ENCODE data around the gene RRP1. TPM values are rescaled to one million over a fixed set of nuclear protein-coding genes. Genes with fewer than 3 reads are reported as not detected.

Gene RRP1
- total RNA-seq, 1 experiment from 2014 or later, result 76.7 TPM

DNA sequence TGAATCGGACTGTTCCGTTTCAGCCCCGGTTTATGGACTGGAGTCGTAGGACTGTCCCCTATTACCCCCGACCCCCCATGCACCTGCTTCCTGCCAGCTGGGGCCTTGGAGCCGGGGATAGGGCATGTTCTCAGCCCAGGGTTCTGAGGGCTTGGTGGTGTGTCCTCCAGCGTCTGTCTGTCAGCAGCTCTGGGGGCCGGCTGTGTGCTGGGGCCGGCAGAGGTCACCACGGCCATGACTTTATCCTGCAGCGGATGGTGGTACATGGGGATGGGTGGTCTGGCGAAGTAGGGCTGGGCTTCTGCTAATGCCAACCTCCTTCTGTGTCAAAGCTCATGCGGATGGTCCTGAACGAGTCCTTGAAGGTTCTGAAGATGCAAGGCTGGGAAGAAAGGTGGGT lies 5.5 kb downstream of the RRP1 start:
- Histone ChIP-seq H3K14ac (ENCODE audit: insufficient read depth, low read length) (no peak overlapping the region), H2BK20ac (ENCODE audit: low read depth, low read length, poor library complexity, severe bottlenecking) (no peak overlapping the region), H2BK12ac (ENCODE audit: insufficient read length, low read depth, low read length) (no peak overlapping the region), H2BK5ac (ENCODE audit: insufficient read length, low read length) (no peak overlapping the region), H3K27me3 (ENCODE audit: insufficient read depth, low read length) (no peaks in the 10 kb centered on the region), H4K8ac (replicated peaks; ENCODE audit: insufficient read length, low read depth, low read length) (no peak overlapping the region), H3K18ac (ENCODE audit: insufficient read length, low read depth, low read length) (no peak overlapping the region), H3K4me1 (ENCODE audit: insufficient read depth, low read length) (no peaks in the 10 kb centered on the region), H2AFZ (ENCODE audit: low read length) (no peak overlapping the region), H3K27ac (ENCODE audit: insufficient read length, low read depth, low read length) (no peak overlapping the region), H3K79me1 (ENCODE audit: insufficient read depth, low read depth, low read length, poor library complexity, severe bottlenecking) (peaks cover 4% of the 10 kb centered on the region), H3K4me2 (ENCODE audit: insufficient read depth, insufficient read length, low read length) (no peak overlapping the region), H2AK5ac (ENCODE audit: insufficient read length, low read length) (no peak overlapping the region), H2BK120ac (ENCODE audit: low read depth, low read length, poor library complexity, severe bottlenecking) (no peak overlapping the region), H4K5ac (ENCODE audit: insufficient read length, low read depth, low read length) (no peak overlapping the region), H3K9ac (ENCODE audit: extremely low read depth, insufficient read length, low read length) (no peak overlapping the region), H3T11ph (ENCODE audit: low read length) (no peak overlapping the region), H3K4ac (ENCODE audit: low read depth, low read length) (no peak overlapping the region), H3K79me2 (ENCODE audit: insufficient read depth, low read length) (peaks cover 12% of the 10 kb centered on the region; the same call in 1 of the 2 replicates), H4K91ac (ENCODE audit: insufficient read length, low read depth, low read length) (no peak overlapping the region), H2BK15ac (ENCODE audit: low read depth, low read length) (no peak overlapping the region), H3K56ac (ENCODE audit: insufficient read length, low read depth, low read length) (no peak overlapping the region), H3K23me2 (ENCODE audit: insufficient read length, low read depth, low read length, poor library complexity, severe bottlenecking) (peaks cover 5% of the 10 kb centered on the region), H3K23ac (ENCODE audit: insufficient read length, low read depth, low read length) (no peak overlapping the region), H4K20me1 (ENCODE audit: control insufficient read depth, insufficient read depth, insufficient read length) (no peaks in the 10 kb centered on the region), H3K9me3 (ENCODE audit: control insufficient read depth, low read depth, low read length) (no peaks in the 10 kb centered on the region)
- WGBS (ENCODE audit: extremely low coverage, insufficient read length, low lambda C conversion rate), result no CpG with 5 or more reads among the region's 14 CpGs
- Mint-ChIP-seq H3K36me3 (ENCODE audit: insufficient read depth in 1 of 3, low read depth in 3 of 3) (peaks cover 65 to 94% (median 92%) of the 10 kb centered on the region in 3 experiments), H3K27ac (no peak overlapping the region), H3K4me3 (no peak overlapping the region; a peak in 1 of 5 replicates), H3K4me1 (peaks cover 3 to 11% of the 10 kb centered on the region in 2 experiments), H3K27me3 (ENCODE audit: low read depth) (no peaks in the 10 kb centered on the region), H3K9me3 (peaks cover 3% of the 10 kb centered on the region in 2 experiments; a peak in 2 of 5 replicates)
- no peak for DNase-seq
- TF ChIP-seq, protein P1, sequence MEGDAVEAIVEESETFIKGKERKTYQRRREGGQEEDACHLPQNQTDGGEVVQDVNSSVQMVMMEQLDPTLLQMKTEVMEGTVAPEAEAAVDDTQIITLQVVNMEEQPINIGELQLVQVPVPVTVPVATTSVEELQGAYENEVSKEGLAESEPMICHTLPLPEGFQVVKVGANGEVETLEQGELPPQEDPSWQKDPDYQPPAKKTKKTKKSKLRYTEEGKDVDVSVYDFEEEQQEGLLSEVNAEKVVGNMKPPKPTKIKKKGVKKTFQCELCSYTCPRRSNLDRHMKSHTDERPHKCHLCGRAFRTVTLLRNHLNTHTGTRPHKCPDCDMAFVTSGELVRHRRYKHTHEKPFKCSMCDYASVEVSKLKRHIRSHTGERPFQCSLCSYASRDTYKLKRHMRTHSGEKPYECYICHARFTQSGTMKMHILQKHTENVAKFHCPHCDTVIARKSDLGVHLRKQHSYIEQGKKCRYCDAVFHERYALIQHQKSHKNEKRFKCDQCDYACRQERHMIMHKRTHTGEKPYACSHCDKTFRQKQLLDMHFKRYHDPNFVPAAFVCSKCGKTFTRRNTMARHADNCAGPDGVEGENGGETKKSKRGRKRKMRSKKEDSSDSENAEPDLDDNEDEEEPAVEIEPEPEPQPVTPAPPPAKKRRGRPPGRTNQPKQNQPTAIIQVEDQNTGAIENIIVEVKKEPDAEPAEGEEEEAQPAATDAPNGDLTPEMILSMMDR (conservative IDR thresholded peaks at IDR 0.05), result no peak

All from H9 (cell line).